Prostate gland (tissue), 2 donors: ENCODE results near the gene ADPRH. TPM values are rescaled to one million over a fixed set of nuclear protein-coding genes. Genes with fewer than 3 reads are reported as not detected.

ENCODE experiments used
- DNase-seq: peaks from one replicate; pipeline ENCODE4 v3.0.0-alpha.2; 2019; ENCODE audit warnings: low spot score
- H3K27ac ChIP-seq, 2 donors: fragments of 200-600 bp; sonication (generic); 2 replicates each; pipeline ENCODE4 v1.5.1; 2017 to 2019
- H3K27me3 ChIP-seq: fragments of 200-600 bp; sonication (generic); replicated peaks from 2 replicates; pipeline ENCODE4 v1.5.1; 2019; ENCODE audit not compliant: insufficient read depth
- H3K36me3 ChIP-seq, 2 donors: fragments of 200-600 bp; sonication (generic); 1 replicate in 1 of 2; 2 replicates in 1 of 2; pipeline versions ENCODE4 v1.5.1 to v1.8.1; 2017 to 2019
- H3K4me1 ChIP-seq: fragments of 200-600 bp; sonication (generic); replicated peaks from 2 replicates; pipeline ENCODE4 v1.5.1; 2019
- H3K4me3 ChIP-seq, 2 donors: fragments of 200-600 bp; sonication (generic); 2 replicates each; pipeline ENCODE4 v1.5.1; 2017 to 2019
- H3K9me3 ChIP-seq: fragments of 200-600 bp; sonication (generic); 2 replicates; pipeline ENCODE4 v1.5.1; 2017
- POLR2A ChIP-seq: fragments of 450-650 bp; IDR thresholded peaks from one replicate; pipeline ENCODE4 v1.6.1; 2016; ENCODE audit warnings: antibody characterized with exemption, mild to moderate bottlenecking
- POLR2AphosphoS5 ChIP-seq: sonication (generic); formaldehyde crosslinking; IDR thresholded peaks from one replicate; pipeline ENCODE4 v1.6.1; 2017; ENCODE audit warnings: antibody characterized with exemption
- WGBS: methylation state at CpG from one replicate; pipeline ENCODE4 v1.1.5; 2018; 5-methylcytosine and 5-hydroxymethylcytosine counted together
- intact Hi-C: fragments of 100-400 bp; cut with DNase I; formaldehyde crosslinking; loops from one replicate; pipeline ENCODE4 v1.14.2; 2022
- total RNA-seq, 2 donors: library from RNA; depleted of rRNA; stranded (reverse); fragments of >200 nt; gene quantifications; one replicate each; pipeline ENCODE4 v1.1.0, GENCODE V29; 2016
- TF ChIP-seq, protein P1 (sequence below), 4 experiments: fragments of 200-600 bp in 2 of 4; fragments of 450-650 bp in 2 of 4; sonication (generic) in 2 of 4; IDR thresholded peaks; 1 replicate in 3 of 4; 2 replicates in 1 of 4; pipeline ENCODE4 v1.5.1; 2016 to 2019; ENCODE audit warnings: antibody characterized with exemption in 4 of 4, mild to moderate bottlenecking in 2 of 4, moderate library complexity in 2 of 4

Gene ADPRH
- total RNA-seq, 2 donors from 2014 or later, result 8.2 to 14.8 TPM

DNA sequence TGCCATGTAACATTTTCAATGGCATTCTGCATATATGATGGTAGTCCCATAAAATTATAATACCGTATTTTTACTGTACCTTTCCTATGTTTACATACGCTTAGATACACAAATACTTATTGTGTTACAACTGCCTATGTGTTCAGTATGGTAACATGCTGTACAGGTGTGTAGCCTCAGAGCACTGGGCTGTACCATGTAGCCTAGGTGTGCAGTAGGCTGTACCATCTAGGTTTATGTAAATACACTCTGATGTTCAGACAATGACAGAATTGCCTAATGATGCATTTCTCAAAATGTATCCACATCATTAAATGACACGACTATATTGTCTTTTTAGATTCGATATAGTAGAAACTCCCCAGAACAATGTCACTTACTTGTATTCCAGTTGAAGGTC is 42.5 kb upstream of the ADPRH start:
- H3K27ac ChIP-seq, result no peak overlapping the region
- H3K4me1 ChIP-seq, result no peaks in the 10 kb centered on the region
- WGBS, result 82% methylated on average over 4 of the region's 4 CpGs
- H3K9me3 ChIP-seq, result no peaks in the 10 kb centered on the region
- intact Hi-C loops, result no loop called here
- H3K27me3 ChIP-seq, result no peaks in the 10 kb centered on the region
- no peaks in the 10 kb centered on the region for H3K36me3 ChIP-seq
- TF ChIP-seq POLR2AphosphoS5, result no peak
- H3K4me3 ChIP-seq, result no peak overlapping the region
- no peak for DNase-seq

DNA sequence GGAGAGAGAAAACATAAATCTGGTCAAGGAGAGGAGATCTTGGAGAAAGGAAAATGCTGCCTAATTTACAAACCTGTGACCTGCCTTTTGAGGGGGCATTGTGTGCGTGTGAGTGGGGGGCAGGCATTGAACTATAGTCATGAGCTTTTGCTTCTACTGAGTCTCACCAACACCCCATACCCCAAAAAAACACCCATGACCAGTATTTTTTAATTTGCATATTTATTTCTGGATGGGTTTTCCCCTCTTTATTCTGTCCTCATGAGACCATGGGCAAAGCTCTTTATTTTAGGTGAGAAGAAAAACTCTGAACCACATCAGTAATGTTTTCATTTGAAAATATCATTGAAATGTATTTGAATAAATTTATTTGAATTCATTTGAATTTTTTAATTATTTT is 40.5 kb upstream of the ADPRH start:
- Histone ChIP-seq H3K36me3 (no peaks in the 10 kb centered on the region), H3K27me3 (no peaks in the 10 kb centered on the region), H3K4me1 (no peaks in the 10 kb centered on the region), H3K4me3 (no peak overlapping the region), H3K27ac (no peak overlapping the region), H3K9me3 (no peaks in the 10 kb centered on the region)
- TF ChIP-seq POLR2A, result no peak
- TF ChIP-seq POLR2AphosphoS5, result no peak
- TF ChIP-seq, protein P1, sequence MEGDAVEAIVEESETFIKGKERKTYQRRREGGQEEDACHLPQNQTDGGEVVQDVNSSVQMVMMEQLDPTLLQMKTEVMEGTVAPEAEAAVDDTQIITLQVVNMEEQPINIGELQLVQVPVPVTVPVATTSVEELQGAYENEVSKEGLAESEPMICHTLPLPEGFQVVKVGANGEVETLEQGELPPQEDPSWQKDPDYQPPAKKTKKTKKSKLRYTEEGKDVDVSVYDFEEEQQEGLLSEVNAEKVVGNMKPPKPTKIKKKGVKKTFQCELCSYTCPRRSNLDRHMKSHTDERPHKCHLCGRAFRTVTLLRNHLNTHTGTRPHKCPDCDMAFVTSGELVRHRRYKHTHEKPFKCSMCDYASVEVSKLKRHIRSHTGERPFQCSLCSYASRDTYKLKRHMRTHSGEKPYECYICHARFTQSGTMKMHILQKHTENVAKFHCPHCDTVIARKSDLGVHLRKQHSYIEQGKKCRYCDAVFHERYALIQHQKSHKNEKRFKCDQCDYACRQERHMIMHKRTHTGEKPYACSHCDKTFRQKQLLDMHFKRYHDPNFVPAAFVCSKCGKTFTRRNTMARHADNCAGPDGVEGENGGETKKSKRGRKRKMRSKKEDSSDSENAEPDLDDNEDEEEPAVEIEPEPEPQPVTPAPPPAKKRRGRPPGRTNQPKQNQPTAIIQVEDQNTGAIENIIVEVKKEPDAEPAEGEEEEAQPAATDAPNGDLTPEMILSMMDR (IDR thresholded peaks at IDR 0.05), result no peak
- intact Hi-C loops, result no loop called here
- no peak for DNase-seq
- WGBS, result 76% methylated on average over 1 of the region's 1 CpG

DNA sequence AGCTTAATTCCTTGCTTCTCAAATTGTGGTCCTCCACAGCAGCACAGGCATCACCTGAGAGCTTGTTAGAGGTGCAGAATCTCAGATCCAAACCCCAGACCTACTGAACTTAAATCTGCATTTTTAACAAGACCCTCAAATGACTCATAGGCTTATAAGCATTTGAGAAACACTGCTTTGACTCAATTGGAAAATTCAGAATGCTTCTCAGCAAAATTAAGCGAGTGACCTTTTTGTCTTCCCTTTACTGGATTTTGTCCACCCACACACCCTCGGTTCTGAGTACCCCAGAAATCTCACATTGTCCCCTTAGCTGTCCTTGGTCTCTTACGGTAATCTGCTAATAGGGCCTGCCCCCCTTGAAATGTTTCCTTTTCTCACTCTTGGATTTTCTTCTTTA is 37.7 kb upstream of the ADPRH start:
- Histone ChIP-seq H3K36me3 (no peaks in the 10 kb centered on the region), H3K27ac (no peak overlapping the region), H3K4me1 (no peaks in the 10 kb centered on the region), H3K27me3 (no peaks in the 10 kb centered on the region), H3K9me3 (no peaks in the 10 kb centered on the region), H3K4me3 (no peak overlapping the region)
- intact Hi-C loops, result no loop called here
- TF ChIP-seq, protein P1 (IDR thresholded peaks at IDR 0.05), result no peak
- TF ChIP-seq POLR2AphosphoS5 (no peak), POLR2A (no peak)
- DNase-seq, result no peak
- WGBS, result 92% methylated on average over 3 of the region's 3 CpGs

DNA sequence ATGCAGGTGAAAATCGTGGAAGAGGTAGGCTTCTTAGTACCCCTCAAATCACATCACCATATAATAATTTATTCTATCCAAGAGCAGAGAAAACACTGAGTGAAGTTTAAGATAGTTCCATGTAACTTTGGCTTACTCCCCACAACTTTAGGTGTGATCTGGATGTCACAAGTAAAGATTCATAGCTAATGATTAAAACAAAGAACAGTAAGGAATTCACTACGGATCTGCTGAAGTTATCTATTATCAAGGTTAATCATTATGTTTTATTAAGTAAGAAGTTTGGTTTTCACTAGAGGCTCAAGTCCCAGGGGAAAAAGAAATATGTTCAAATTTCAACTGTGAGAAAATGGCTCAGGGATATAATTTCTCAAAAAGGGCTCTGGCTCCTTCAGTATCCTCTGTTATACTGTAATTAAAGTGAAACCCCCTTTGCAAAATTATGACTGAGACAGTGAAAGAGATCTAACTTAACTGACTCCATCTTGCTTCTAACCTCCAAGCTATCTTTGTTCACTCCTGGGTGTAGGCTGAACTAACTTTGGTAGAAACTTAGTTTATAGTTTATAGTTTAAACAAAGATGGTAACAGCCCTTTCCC is 37.0 kb upstream of the ADPRH start:
- TF ChIP-seq POLR2AphosphoS5 (no peak), POLR2A (no peak)
- TF ChIP-seq, protein P1 (IDR thresholded peaks at IDR 0.05), result no peak
- Histone ChIP-seq H3K27ac (no peak overlapping the region), H3K36me3 (no peaks in the 10 kb centered on the region), H3K4me3 (no peak overlapping the region), H3K4me1 (no peaks in the 10 kb centered on the region), H3K9me3 (no peaks in the 10 kb centered on the region), H3K27me3 (no peaks in the 10 kb centered on the region)
- DNase-seq, result no peak
- 60% methylated on average over 2 of the region's 2 CpGs for WGBS
- intact Hi-C loops, result no loop called here

DNA sequence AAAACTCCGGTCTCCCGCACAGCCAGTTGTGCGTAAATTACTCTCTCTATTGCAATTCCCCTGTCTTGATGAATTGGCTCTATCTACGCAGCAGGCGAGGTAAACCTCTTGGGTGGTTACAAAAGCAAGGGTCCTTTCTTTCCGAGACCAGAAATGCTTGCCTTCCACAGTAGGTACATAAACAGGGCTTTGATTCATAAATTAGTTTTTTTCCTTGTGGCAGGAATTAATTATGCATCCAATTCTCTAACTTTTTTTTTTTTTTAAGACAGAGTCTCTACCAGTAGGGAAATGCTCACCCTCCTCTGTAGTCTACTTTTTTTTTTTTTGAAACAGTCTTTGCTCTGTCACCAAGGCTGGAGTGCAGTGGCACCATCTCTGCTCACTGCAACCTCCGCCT is 36.1 kb upstream of the ADPRH start:
- intact Hi-C loops, result no loop called here
- WGBS, result 88% methylated on average over 7 of the region's 7 CpGs
- TF ChIP-seq POLR2A (no peak), POLR2AphosphoS5 (no peak)
- TF ChIP-seq, protein P1 (IDR thresholded peaks at IDR 0.05), result no peak

More for the DNA sequence above, 36.1 kb upstream of the ADPRH start:
- Histone ChIP-seq H3K4me1 (no peaks in the 10 kb centered on the region), H3K9me3 (no peaks in the 10 kb centered on the region), H3K27ac (no peak overlapping the region), H3K36me3 (no peaks in the 10 kb centered on the region), H3K27me3 (no peaks in the 10 kb centered on the region), H3K4me3 (no peak overlapping the region)
- DNase-seq, result no peak
